DMS53 treated with DMSO at 0.1 percent for 48 hours (cell line): ENCODE measurements around the gene SSC4D.
A peak's percentile ranks its signal among the peaks of the same experiment; 100 is the strongest.
"Not testable (repeated sequence)": the region's sequence is repeated elsewhere in the genome, so short reads cannot be mapped to it uniquely, and the experiment has no call there.

Source experiments
- DNase-seq: peaks from one replicate; lab custom pipeline; 2025; ENCODE audit not compliant: unreplicated experiment; lab: John Stamatoyannopoulos, UW

Gene SSC4D

DNA sequence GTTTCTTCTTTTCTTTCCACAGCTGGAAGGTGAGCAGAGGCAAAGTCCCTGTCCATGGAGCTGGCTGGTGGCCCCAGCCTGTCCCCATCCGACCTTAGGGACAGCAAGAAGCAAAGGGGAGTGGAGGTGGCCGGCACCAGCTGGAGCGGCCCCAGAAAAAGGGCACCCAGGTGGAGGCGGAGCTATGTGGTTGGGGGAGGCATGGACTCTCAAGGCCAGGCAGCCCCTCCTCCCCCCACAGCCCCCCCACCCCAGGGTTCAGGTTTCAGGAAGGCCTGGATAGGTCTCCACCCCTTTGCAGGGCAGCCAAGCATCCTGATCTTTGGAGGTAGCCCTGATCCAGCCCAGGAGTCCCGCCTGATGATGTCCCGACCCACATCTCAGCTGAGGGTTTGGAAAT is at the start of gene SSC4D:
Gene SSC4D, minus strand, starts transcription at position 161 of the 400 bp plus-strand sequence. CDS start 5,258 bp downstream, outside the sequence.
- DNase-seq, result no peak

DNA sequence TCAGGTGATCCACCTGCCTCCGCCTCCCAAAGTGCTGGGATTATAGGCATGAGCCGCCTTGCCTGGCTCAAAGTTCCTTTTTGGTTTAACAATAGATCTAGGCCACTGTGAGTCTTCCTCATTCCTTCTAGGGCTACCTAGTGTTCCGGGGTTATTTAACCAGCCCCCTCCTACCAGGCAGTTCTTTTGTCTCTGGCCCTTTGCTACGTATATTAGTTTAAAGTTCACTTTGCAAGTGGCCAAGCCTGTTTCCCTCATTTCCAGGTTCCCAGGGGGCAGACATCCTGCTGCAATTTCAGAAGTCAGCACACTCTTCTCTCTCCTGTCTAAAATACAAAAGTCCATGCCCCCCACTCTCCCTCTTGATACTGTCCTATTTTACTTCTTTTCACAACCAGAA is 49.0 kb upstream of the SSC4D start:
- DNase-seq, result not testable (repeated sequence)

DNA sequence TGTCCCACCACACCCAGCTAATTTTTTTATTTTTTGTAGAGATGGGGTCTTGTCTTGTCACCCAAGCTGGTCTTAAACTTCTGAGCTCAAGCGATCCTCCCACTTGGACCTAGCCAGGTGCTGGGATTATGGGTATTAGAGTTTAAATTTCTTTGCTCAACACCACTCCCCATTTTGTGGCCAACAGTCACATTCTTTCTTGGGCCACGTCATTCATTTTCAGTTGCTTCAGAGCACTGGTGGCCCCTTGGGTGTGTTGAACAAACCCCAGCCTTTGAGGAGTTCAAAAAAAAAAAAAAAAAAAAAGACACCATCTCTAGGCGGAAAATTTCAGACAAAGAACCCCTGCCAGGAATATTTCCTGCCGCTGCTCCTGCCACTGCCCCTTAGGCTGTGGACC is 47.5 kb upstream of the SSC4D start:
- DNase-seq, result not testable (repeated sequence)

DNA sequence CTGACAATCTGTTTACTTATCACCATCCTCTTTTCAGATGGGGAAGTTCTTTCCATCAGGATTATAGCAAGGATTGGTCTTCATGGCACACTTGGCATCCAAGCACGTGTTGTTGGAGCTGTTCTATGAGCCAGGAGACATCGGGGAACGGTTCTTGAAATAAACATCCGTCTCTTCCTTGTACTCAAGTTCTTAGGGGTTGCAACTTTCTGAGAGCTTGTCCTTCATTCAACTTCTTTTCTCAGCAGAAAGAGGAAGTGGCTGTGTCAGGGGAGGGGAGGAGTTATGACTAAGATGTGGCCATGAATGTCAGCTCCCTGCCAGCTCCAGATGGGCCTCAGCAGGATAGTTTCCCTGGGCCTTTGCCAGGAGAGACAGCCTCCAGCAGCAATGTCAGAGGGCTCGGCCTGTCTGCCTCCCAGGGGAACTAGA is 36.1 kb upstream of the SSC4D start:
- peak; percentile 14 for DNase-seq

DNA sequence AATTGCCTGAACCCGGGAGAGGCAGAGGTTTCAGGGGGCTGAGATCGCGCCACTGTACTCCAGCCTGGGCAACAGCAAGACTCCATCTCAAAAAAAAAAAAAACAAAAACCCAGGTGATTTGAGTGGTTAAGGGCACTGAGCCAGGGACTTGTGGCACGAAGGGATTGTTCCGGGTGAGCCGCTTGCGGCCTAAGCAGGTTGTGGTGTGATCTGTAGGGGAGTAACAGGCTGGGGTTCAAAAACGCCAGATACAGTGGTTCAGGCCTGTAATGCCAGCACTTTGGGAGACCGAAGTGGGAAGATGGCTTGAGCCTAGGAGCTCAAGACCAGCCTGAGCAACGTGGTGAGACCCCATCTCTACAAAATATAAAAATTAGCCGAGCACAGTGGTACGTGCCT is 34.3 kb upstream of the SSC4D start:
- DNase-seq, result not testable (repeated sequence)

DNA sequence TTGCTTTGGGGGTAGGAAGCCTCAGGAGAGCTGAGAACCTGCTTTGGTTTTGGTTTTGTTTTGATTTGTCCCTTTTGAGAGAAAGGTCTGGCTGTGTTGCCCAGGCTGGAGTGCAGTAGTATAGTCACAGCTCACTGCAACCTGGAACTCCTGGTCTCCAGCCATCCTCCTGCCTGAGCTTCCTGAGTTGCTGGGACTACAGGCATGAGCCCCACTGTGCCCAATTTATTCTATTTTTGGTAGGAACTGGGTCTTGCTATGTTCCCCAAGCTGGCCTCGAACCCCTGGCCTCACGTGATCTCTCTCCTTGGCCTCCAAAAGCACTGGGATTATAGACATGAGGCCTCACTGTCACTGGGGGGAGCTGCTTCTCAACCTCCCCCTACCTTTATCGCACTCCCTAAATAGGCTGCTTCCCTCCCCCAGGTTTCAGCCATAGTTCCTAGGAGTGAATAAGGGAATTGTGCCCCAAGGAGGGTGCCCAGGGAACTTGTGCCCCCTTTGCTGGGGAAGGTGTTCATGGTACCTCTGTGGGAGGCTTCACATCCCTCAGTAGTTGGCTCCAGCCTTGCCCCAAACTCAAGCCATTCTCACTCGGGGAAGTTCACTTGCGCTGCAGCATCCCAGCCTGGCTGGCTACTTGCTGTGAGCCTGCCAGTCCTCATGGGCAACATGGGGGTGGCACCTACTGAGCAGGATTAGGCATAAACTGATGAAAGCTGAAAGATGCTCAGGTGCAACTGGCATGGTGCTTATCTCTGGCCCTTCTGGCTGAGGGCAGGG is 33.4 kb upstream of the SSC4D start:
- not testable (repeated sequence) for DNase-seq

DNA sequence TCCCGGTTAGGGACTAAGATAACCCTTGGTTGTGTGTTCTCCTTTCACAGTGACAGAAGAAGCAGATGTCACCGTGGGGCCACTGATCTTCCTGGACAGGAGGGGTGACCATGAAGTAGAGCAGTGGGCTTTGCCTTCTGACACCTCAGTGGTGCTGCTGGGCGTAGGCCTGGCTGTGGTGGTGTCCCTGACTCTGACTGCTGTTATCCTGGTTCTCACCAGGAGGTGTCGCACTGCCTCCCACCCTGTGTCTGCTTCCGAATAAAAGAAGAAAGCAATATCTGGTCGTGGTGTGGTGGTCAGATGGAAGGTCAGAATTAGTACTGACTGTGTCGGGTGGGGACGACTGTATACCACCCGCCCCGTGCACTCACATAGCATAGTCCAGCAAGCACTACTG is 32.3 kb upstream of the SSC4D start:
- not testable (repeated sequence) for DNase-seq

DNA sequence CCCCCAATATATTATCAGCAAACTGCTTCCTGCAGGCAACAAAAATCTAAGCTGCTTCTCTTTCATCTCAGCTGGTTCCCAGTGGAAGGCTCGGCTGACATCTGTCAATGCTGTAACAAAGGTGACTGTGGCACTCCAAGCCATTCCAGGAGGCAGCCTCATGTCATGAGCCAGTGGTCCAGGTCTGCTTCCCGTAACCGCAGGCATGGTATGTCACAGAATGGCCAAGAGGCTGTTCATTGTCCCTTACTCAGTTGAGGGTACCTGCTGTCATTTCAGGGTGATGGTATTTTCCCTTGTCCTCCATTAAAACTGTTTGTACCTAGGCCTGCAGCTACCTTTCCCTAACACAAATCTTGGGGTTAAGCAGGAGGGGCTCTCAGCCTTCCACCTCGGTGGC is 30.9 kb upstream of the SSC4D start:
- not testable (repeated sequence) for DNase-seq

DNA sequence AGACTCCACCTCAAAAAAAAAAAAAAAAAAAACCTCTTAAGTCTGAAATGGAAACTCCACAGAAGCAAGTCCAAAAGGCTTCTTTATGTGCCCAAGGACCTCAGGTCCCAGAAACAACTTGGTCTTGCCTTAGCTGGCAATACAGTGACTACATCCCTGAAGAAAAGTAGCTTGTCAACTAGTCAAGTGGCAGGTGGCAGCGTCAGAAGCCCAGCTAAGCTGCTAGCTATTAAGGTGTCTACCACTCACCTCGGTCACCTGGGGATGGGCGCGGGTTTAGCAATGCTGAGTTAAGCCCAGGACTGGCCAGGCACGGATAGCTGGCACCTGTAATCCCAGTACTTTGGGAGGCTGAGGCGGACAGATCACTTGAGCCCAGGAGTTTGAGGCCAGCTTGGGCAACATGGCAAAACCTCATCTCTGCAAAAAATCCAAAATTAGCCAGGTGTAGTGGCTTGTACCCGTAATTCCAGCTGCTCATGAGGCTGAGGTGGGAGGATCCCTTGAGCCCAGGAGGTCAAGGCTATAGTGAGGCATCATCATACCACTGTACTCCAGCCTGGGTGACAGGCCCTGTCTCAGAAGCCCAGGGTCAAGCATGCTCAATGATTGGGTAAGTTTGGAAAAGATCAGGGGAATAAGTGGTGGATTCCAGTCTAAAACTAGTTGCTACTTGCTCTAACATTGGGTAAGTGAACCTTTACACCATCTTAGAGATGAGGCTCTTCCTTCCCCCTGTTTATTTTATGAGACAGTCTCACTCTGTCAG is 29.8 kb upstream of the SSC4D start:
- DNase-seq, result not testable (repeated sequence)

DNA sequence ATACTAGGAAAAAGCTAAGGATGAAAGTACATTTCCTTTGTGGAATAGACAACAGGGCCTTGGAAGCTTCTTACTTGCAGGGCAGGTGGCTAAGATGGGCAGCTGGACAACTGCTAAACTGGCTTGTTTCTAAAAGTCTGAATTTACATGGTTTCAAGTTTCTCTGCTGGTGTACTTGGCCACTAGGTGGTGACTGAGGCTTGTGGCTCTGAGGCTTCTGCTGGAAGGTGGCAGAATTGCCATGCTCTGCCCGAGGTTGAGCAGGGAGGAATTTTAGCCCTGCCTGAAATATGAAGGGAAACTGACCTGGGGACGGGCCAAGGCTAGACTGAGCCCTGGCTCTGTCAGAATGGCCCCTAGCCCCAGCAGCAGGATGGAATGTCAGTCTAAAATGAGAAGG is 28.4 kb upstream of the SSC4D start:
- DNase-seq, result peak; percentile 86

DNA sequence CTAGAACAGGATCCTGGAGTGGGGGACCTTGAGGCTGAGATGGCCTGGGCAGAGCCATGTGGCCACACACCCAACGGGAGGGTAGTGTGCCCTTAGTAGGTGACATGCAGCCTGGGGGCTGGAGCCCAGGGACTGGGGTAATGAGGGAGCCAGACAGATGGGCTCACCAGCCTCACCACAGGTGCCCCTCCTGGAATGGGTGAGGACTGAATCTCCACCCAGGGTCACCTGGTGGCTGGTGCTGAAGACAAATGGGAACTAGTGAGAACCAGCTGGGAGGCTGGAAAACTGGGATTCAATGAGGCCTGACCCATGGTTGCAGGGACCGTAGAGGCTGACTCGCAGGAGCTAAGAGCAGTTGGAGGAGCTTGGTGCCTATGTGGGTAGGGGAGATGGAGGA is 21.3 kb upstream of the SSC4D start:
- DNase-seq, result no peak

DNA sequence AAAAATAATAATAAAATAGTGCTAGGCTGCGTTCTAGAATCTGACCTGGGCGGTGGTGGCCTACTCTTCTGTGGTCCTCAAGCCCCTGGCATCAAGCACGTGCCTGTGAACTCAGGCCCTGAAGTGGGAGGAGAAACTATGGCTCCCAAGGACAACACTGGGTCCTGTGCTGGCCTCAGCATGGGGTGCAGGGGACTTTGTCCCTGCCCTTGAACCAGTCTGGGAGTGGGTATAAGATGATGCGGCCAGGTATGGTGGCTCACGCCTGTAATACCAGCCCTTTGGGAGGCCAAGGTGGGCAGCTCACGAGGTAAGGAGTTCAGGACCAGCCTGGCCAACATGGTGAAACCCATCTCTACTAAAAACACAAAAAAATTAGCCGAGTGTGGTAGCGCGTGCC is 20.7 kb upstream of the SSC4D start:
- no peak for DNase-seq

DNA sequence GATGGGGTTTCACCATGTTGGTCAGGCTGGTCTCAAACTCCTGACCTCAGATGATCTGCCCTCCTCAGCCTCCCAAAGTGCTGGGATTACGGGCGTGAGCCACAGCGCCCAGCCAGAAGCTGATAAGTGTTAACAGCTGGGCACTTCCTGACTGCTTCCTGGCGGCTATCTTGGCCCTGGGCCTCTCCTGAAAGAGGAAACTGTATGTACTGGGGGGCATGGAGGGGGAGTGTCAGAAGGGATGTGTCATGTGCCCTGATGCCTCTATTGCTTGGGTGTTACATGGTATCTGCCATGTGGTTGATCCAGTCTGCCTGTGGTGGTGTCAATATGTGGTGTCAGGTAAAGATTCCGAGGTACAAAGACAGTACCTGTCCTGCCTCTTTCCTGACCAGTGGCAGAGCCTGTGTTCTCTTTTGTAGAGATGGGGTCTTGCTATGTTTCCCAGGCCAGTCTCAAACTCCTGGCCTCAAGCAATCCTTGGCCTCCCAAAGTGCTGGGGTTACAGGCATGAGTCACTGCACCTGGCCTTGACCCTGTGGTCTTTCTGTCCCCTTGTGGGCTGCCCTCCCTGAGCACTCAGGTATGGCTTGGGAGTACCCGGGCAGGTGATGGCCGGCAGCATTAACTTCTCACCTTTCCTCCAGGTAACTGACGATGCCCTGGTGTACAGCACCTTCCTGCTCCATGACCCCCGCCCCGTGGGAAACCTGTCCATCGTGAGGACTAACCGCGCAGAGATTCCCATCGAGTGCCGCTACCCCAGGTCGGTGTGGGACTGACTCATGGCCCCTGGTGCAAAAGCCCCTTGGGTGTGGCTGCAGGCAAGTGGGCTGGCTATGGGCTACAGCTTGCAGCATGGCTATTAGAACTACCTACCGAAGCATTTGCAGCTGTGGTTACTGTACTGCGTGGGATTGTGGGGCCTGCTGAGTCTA is 19.6 kb upstream of the SSC4D start:
- no peak for DNase-seq

DNA sequence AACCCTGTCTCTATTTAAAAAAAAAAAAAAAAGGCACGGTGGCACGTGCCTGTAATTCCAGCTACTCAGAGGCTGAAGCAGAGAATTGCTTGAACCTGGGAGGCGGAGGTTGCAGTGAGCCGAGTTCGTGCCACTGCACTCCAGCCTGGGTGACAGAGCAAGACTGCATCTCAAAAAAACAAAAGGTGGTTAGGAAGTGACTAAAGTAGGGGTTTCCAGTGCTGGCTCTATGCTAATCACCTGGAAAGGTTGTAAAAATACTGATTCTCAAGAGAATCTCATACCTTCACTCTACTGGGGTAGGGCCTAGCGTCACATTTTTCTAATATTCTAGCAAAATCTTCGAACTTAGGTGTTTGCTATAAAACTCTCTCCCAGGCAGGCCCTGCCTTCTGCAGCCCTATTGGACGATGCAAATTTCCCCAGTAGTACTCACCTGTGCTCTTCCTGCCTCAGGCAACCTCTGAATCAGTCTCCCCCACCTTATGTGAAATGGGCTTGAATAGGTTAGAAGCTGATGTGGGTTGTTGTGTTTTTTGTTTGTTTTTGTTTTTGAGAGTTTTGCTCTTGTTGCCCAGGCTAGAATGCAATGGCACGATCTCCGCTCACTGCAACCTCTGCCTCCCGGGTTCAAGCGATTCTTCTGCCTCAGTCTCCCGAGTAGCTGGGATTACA is 18.8 kb upstream of the SSC4D start:
- DNase-seq, result no peak

DNA sequence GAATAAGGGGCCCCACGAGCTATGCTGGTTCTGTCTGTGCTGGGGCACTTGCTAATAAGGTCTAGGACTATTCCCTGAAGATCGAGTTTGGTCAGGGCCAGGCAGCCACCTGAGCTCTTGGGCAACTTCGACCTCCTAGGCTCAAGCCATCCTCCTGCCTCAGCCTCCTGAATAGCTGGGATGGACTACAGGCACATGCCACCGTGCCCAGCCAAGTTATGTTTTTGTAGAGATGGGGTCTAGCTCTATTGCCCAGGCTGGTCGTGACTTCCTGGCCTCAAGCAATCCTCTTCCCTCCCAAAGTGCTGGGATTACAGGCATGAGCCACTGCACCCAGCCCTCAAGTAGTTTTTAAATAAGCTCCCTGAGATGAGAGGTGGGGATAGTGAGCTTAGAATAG is 18.1 kb upstream of the SSC4D start:
- DNase-seq, result no peak

DNA sequence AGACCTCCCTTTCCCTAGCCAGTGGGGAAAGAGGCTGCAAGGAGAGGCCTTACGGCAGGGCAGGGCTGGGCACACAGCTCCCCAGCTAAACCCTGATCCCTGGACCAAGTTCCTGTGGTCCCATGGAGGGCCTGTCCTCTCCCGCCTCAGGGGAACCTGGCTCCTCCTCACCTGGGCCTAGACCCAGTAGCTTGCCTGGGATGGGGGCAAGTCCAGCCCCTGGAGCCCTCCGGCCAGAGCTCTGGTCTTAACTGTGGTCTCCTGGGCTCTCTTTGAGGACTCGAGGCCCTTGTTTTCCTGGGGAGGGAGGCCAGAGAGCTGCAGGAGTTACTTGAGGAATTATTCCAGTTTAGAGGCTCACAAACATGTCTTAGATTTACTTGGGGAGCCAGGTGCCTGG is 16.7 kb upstream of the SSC4D start:
- no peak for DNase-seq

DNA sequence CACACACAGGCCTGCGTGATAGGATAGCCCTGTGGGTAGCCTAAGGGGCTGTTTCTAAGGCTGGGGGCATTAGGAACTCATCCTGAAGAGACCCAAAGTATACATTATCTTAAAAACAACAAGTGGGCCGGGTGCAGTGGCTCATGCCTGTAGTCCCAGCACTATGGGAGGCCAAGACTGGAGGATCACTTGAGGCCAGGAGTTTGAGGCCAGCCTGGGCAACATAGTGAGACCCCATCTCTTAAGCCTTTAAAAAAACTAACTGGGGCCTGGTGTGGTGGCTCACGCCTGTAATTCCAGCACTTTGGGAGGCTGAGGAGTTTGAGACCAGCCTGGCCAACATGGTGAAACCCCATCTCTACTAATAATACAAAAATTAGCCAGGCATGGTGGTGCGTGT is 16.1 kb upstream of the SSC4D start:
- not testable (repeated sequence) for DNase-seq

DNA sequence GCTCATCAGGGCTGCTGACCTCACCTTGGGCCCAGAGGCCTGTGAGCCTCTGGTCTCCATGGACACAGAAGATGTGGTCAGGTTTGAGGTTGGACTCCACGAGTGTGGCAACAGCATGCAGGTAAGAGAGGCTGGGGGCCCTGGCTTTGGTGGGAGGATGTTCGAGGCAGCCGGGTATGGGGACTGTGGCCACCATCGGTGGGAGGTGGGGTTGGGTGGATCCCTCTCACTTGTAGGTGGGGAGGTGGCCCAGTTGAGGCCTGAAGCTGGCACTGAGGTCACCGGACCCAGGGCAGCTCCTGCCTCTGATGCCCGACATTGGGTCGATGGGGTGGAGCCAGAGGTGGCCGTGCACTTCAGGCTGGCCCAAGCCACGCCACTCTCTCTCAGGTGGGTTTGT is 15.7 kb upstream of the SSC4D start:
- no peak for DNase-seq

DNA sequence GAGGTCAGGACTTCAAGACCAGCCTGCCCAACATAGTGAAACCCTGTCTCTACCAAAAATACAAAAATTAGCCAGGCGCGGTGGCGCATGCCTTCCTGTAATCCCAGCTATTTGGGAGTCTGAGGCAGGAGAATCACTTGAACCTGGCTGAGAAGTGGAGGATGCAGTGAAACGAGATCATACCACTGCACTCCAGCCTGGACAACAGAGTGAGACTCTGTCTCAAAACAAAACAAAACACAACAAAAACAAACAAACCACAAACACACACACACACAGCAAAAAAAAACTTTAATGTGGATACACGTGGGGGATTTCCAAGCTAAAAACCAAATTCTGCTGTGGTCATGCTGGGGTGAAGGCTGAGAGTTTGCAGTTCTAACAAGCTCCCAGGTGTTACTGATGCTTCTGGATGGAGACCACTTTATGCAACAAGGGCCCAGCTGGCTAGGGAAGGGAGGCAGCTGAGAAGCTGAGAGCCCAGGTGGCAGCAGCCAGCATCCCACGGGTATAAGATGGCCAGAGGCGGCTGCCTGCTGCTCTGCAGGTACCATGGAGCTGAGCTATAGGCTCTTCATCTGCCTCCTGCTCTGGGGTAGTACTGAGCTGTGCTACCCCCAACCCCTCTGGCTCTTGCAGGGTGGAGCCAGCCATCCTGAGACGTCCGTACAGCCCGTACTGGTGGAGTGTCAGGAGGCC is 15.1 kb upstream of the SSC4D start, which contains the start of gene ZP3:
Gene ZP3, plus strand, starts transcription at position 538 of the 699 bp plus-strand sequence. Its CDS starts 15 bp downstream, at position 553.
- no peak for DNase-seq
